ENCODE data around the gene TIGD2. TPM values are rescaled to one million over a fixed set of nuclear protein-coding genes. Genes with fewer than 3 reads are reported as not detected.

TIGD2 gene
- total and polyA plus RNA-seq, 9 of the 15 experiments (the other 6 are each of a cell fraction or from before 2014, with no cell fraction given), result 3.6 to 15.0 (median 9.8) TPM

GRCh38 chr4:89109841-89110540, 1.3 kb upstream of the TIGD2 start:
- CTCF ChIA-PET (ENCODE audit: low intra/inter-chr PET ratio), result interaction anchor here (0.6 kb wide), 1 partner anchor 714 kb away, joined by 4 read pairs; no protein-coding TSS in a partner anchor
- no TSS peak for BruUV-seq (replicated peaks)
- Histone ChIP-seq H3K4me2 (ENCODE audit: insufficient read depth, low read length) (peak overlapping the region; percentile 88), H3K27me3 (ENCODE audit: control insufficient read depth in 2 of 2, insufficient read depth in 2 of 2, low read length in 2 of 2) (peaks cover 3 to 21% of the 10 kb centered on the region in 2 experiments; a peak in 4 of 5 replicates), H3K9me3 (replicated peaks; ENCODE audit: control insufficient read depth, insufficient read depth, low read depth, low read length) (no peaks in the 10 kb centered on the region), H3K4me1 (replicated peaks in 1 of 2; ENCODE audit: control insufficient read depth in 2 of 2, insufficient read depth in 2 of 2, low read length in 2 of 2) (peaks cover 8 to 11% of the 10 kb centered on the region in 2 experiments; a peak in 4 of 5 replicates), H3K27ac (ENCODE audit: extremely low read depth, low read depth, low read length) (no peak overlapping the region), H3K9me1 (ENCODE audit: control insufficient read depth, insufficient read depth, low read length) (no peaks in the 10 kb centered on the region), H3K9ac (ENCODE audit: insufficient read depth in 1 of 2, low read depth in 2 of 2, low read length in 2 of 2) (no peak overlapping the region), H3K4me3 (peak overlapping the region; percentile 80; the same call in 1 of the 2 replicates), H3K79me2 (ENCODE audit: control insufficient read depth, insufficient read depth, low read length) (peaks cover 13% of the 10 kb centered on the region), H3K36me3 (ENCODE audit: control insufficient read depth, insufficient read depth, low read length) (peaks cover 11% of the 10 kb centered on the region; the same call in 2 of the 3 replicates), H2AFZ (ENCODE audit: low read depth, low read length) (peak overlapping the region; percentile 95), H4K20me1 (replicated peaks; ENCODE audit: control insufficient read depth, insufficient read depth, low read length) (no peaks in the 10 kb centered on the region)
- TF ChIP-seq ZNF583 (CRISPR knock-in tag; IDR thresholded peaks at IDR 0.05), result no peak
- TF ChIP-seq XRCC3 (IDR thresholded peaks at IDR 0.05), result no peak
- TF ChIP-seq ZNF655 (CRISPR knock-in tag; IDR thresholded peaks at IDR 0.05), result no peak
- peak; percentile 60 for FAIRE-seq
- intact Hi-C loops (cut with micrococcal nuclease) (loop anchor here (2.0 to 10.0 kb wide), 4 partner anchors 53 to 585 kb away; partner anchors contain the start of genes FAM13A and PYURF), in situ Hi-C loops (cut with MboI) (no loop called here)
- POLR2A ChIA-PET, result no interaction called here
- no peak for DNase-seq (ENCODE audit: extremely low read depth in 1 of 4, low spot score in 3 of 4)
- 19% methylated on average over 10 of the region's 10 CpGs for WGBS (ENCODE audit: insufficient coverage, low coverage, missing lambda C conversion rate)
- no peak for ATAC-seq
